HepG2 (cell line): ENCODE results near the gene ID4. TPM values are rescaled to one million over a fixed set of nuclear protein-coding genes. Genes with fewer than 3 reads are reported as not detected.

ENCODE experiments used
- ATF7 ChIP-seq, 2 experiments: fragments of 450-650 bp in 1 of 2; sonication (generic) in 1 of 2; formaldehyde crosslinking in 1 of 2; IDR thresholded peaks; 2 replicates each; pipeline versions ENCODE4 v1.4.0 to v1.6.1; 2016 to 2020; ENCODE audit warnings: antibody characterized with exemption in 1 of 2, mild to moderate bottlenecking in 1 of 2, missing genetic modification reagents in 1 of 2
- CREBL2 ChIP-seq: sonication (generic); formaldehyde crosslinking; IDR thresholded peaks from 2 replicates; pipeline ENCODE4 v1.8.1; 2023; ENCODE audit warnings: missing genetic modification reagents, mild to moderate bottlenecking, borderline replicate concordance
- GMEB2 ChIP-seq: IDR thresholded peaks from 2 replicates; pipeline ENCODE4 v1.6.1; 2016; ENCODE audit warnings: missing biosample characterization, missing genetic modification reagents, low read depth
- PLSCR1 ChIP-seq: sonication (generic); formaldehyde crosslinking; IDR thresholded peaks from 2 replicates; pipeline ENCODE4 v1.5.0; 2020; ENCODE audit warnings: missing genetic modification reagents, mild to moderate bottlenecking, borderline replicate concordance
- TRIM24 ChIP-seq: sonication (generic); formaldehyde crosslinking; IDR thresholded peaks from 2 replicates; pipeline ENCODE4 v1.8.0; 2022; ENCODE audit warnings: mild to moderate bottlenecking, missing genetic modification reagents
- ZEB1 ChIP-seq: IDR thresholded peaks from 2 replicates; pipeline ENCODE4 v1.6.1; 2012; ENCODE audit warnings: mild to moderate bottlenecking, low read depth, inconsistent platforms; ENCODE audit not compliant: insufficient replicate concordance
- ZNF142 ChIP-seq: sonication (generic); formaldehyde crosslinking; IDR thresholded peaks from 2 replicates; pipeline ENCODE4 v1.4.0; 2020; ENCODE audit warnings: missing genetic modification reagents
- ZNF253 ChIP-seq: sonication (generic); formaldehyde crosslinking; IDR thresholded peaks from 2 replicates; pipeline ENCODE4 v1.8.0; 2022; ENCODE audit warnings: mild to moderate bottlenecking, missing genetic modification reagents, borderline replicate concordance
- ZNF3 ChIP-seq: IDR thresholded peaks from 2 replicates; pipeline ENCODE4 v1.7.0; 2017; ENCODE audit warnings: inconsistent platforms
- ZNF557 ChIP-seq: sonication (generic); formaldehyde crosslinking; IDR thresholded peaks from 2 replicates; pipeline ENCODE4 v1.4.0; 2020; ENCODE audit warnings: missing genetic modification reagents
- ZNF891 ChIP-seq: sonication (generic); formaldehyde crosslinking; IDR thresholded peaks from 2 replicates; pipeline ENCODE4 v1.5.0; 2020; ENCODE audit warnings: mild to moderate bottlenecking, missing genetic modification reagents
- ZSCAN31 ChIP-seq: sonication (generic); formaldehyde crosslinking; IDR thresholded peaks from 2 replicates; pipeline ENCODE4 v1.5.0; 2020; ENCODE audit warnings: low read depth, mild to moderate bottlenecking, missing genetic modification reagents
- polyA plus RNA-seq, 8 experiments: library from polyadenylated mRNA; depleted of rRNA in 3 of 8; stranded (reverse) in 7 of 8; unstranded in 1 of 8; fragments of >200 nt; fragmentation: Illumina TruSeq in 4 of 8; extraction: Trizol in 4 of 8; gene quantifications; 2 replicates each; pipeline versions ENCODE4 v1.2.1 to v1.2.3, GENCODE V29; 2011 to 2016; ENCODE audit warnings: low read depth in 4 of 8, missing spikeins in 1 of 8, mixed read lengths in 1 of 8; ENCODE audit not compliant: insufficient read depth in 1 of 8
- total RNA-seq, 5 experiments: library from RNA; depleted of rRNA; stranded (reverse); fragments of >200 nt; fragmentation: Illumina TruSeq; extraction: Trizol; gene quantifications; 2 replicates each; pipeline ENCODE4 v1.2.3, GENCODE V29; 2016; ENCODE audit warnings: low read depth in 1 of 5
- TF ChIP-seq, protein P1 (sequence below): sonication (generic); formaldehyde crosslinking; IDR thresholded peaks from 2 replicates; pipeline ENCODE4 v1.8.0; 2022; ENCODE audit warnings: low read depth, missing genetic modification reagents
- TF ChIP-seq, protein P2 (sequence below): sonication (generic); formaldehyde crosslinking; IDR thresholded peaks from 2 replicates; pipeline ENCODE4 v1.4.0; 2020; ENCODE audit warnings: mild to moderate bottlenecking, missing genetic modification reagents

The ID4 gene
- total and polyA plus RNA-seq, 2 of the 13 experiments (the other 11 are each of a cell fraction or from before 2014, with no cell fraction given), result 0.20 to 0.44 TPM

GRCh38 chr6:19838442-19839236 lies 1.5 kb downstream of the ID4 start (continued):
- TF ChIP-seq, protein P1, sequence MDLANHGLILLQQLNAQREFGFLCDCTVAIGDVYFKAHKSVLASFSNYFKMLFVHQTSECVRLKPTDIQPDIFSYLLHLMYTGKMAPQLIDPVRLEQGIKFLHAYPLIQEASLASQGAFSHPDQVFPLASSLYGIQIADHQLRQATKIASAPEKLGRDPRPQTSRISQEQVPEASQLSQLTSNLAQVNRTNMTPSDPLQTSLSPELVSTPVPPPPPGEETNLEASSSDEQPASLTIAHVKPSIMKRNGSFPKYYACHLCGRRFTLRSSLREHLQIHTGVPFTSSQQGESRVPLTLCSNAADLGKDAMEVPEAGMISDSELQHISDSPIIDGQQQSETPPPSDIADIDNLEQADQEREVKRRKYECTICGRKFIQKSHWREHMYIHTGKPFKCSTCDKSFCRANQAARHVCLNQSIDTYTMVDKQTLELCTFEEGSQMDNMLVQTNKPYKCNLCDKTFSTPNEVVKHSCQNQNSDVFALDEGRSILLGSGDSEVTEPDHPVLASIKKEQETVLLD (CRISPR knock-in tag), result no peak
- TF ChIP-seq CREBL2 (CRISPR knock-in tag) (no peak), ZNF142 (CRISPR knock-in tag) (peak; percentile 79), ZNF253 (CRISPR knock-in tag) (no peak), PLSCR1 (no peak), ZEB1 (no peak), GMEB2 (CRISPR knock-in tag) (no peak), ZNF3 (no peak), ATF7 (IDR thresholded peaks at IDR 0.05) (no peak), ATF7 (CRISPR knock-in tag; IDR thresholded peaks at IDR 0.05) (no peak), TRIM24 (CRISPR knock-in tag) (no peak), ZSCAN31 (CRISPR knock-in tag) (peak; percentile 24; the same call in 1 of the 2 replicates), ZNF891 (CRISPR knock-in tag) (0 out of 2 replicates have a peak, but pooled peaks have one; percentile 27), ZNF557 (CRISPR knock-in tag) (0 out of 2 replicates have a peak, but pooled peaks have one; percentile 34)
- TF ChIP-seq, protein P2, sequence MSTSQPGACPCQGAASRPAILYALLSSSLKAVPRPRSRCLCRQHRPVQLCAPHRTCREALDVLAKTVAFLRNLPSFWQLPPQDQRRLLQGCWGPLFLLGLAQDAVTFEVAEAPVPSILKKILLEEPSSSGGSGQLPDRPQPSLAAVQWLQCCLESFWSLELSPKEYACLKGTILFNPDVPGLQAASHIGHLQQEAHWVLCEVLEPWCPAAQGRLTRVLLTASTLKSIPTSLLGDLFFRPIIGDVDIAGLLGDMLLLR (CRISPR knock-in tag), result 0 out of 2 replicates have a peak, but pooled peaks have one; percentile 27
